B cell (primary cell): ENCODE data around the gene RANBP3. TPM values are rescaled to one million over a fixed set of nuclear protein-coding genes. Genes with fewer than 3 reads are reported as not detected.

Source experiments
- ATAC-seq: fragments of 200-7000 bp; cut with Tn5 transposase; one replicate; pipeline ENCODE4 v1.10.0; 2021; ENCODE audit warnings: low read depth, mild to moderate bottlenecking, moderate number of reproducible peaks, moderate library complexity
- CTCF ChIA-PET: fragments of 350-600 bp; sonication (Branson Sonifier 250); formaldehyde crosslinking; loops from one replicate; lab custom pipeline; 2021; ENCODE audit warnings: antibody characterized with exemption, inconsistent platforms; lab: Charles Lee
- POLR2A ChIA-PET: fragments of 350-600 bp; sonication (Branson Sonifier 250); formaldehyde crosslinking; loops from one replicate; lab custom pipeline; 2021; ENCODE audit warnings: antibody characterized with exemption; lab: Charles Lee
- DNase-seq: peaks from one replicate; pipeline ENCODE4 v3.0.0; 2013
- H2AFZ ChIP-seq: 2 replicates; pipeline ENCODE4 v1.6.1; 2012; ENCODE audit warnings: mild to moderate bottlenecking, low read depth, low read length; ENCODE audit not compliant: insufficient read depth, poor library complexity, severe bottlenecking
- H3K27ac ChIP-seq, 2 donors: 1 replicate in 1 of 2; 2 replicates in 1 of 2; pipeline ENCODE4 v1.5.1; 2012 to 2013; ENCODE audit warnings: low read length in 2 of 2, mild to moderate bottlenecking in 2 of 2, moderate library complexity in 1 of 2
- H3K27me3 ChIP-seq, 4 experiments: fragments of 200-600 bp in 1 of 4; sonication (generic) in 1 of 4; replicated peaks in 1 of 4; 1 replicate in 2 of 4; 2 replicates in 2 of 4; pipeline versions ENCODE4 v1.6.1 to v1.7.0; 2013 to 2016; ENCODE audit warnings: low read length in 3 of 4, mild to moderate bottlenecking in 2 of 4, mixed read lengths in 1 of 4, moderate library complexity in 1 of 4; ENCODE audit not compliant: insufficient read depth in 4 of 4, control insufficient read depth in 3 of 4; ENCODE audit errors: control extremely low read depth in 1 of 4
- H3K36me3 ChIP-seq, 2 experiments: replicated peaks in 1 of 2; 1 replicate in 1 of 2; 2 replicates in 1 of 2; pipeline versions ENCODE4 v1.6.1 to v1.7.1; 2013; ENCODE audit warnings: low read length in 1 of 2; ENCODE audit not compliant: insufficient read depth in 2 of 2, control insufficient read depth in 1 of 2; ENCODE audit errors: control extremely low read depth in 1 of 2, extremely low read depth in 1 of 2
- H3K4me1 ChIP-seq, 2 donors: fragments of 200-600 bp in 1 of 2; sonication (generic) in 1 of 2; 1 replicate in 1 of 2; 2 replicates in 1 of 2; pipeline versions ENCODE4 v1.5.1 to v1.6.1; 2013 to 2017; ENCODE audit warnings: low read length in 2 of 2; ENCODE audit not compliant: control insufficient read depth in 2 of 2, insufficient read depth in 2 of 2
- H3K4me2 ChIP-seq: replicated peaks from 2 replicates; pipeline ENCODE3; 2012; ENCODE audit warnings: mild to moderate bottlenecking, low read depth, low read length; ENCODE audit not compliant: poor library complexity, severe bottlenecking
- H3K4me3 ChIP-seq, 5 experiments: fragments of 200-600 bp in 1 of 5; sonication (generic) in 1 of 5; 1 replicate in 3 of 5; 2 replicates in 2 of 5; pipeline versions ENCODE4 v1.5.1 to v1.7.0; 2011 to 2016; ENCODE audit warnings: low read length in 4 of 5, mild to moderate bottlenecking in 4 of 5, low read depth in 2 of 5, control low read depth in 1 of 5, moderate library complexity in 1 of 5; ENCODE audit not compliant: insufficient read depth in 1 of 5; ENCODE audit errors: control extremely low read depth in 1 of 5, extremely low read depth in 1 of 5
- H3K79me2 ChIP-seq: fragments of 200-600 bp; sonication (generic); one replicate; pipeline ENCODE4 v1.6.0; 2016; ENCODE audit warnings: low read length; ENCODE audit not compliant: control insufficient read depth, insufficient read depth
- H3K9ac ChIP-seq: fragments of 200-600 bp; sonication (generic); 2 replicates; pipeline ENCODE4 v1.6.1; 2017; ENCODE audit warnings: mild to moderate bottlenecking, low read length, moderate library complexity
- H3K9me3 ChIP-seq, 3 donors: one replicate each; pipeline versions ENCODE4 v1.6.1 to v1.7.1; 2013; ENCODE audit warnings: low read length in 2 of 3; ENCODE audit not compliant: control insufficient read depth in 2 of 3, insufficient read depth in 1 of 3; ENCODE audit errors: control extremely low read depth in 1 of 3
- H4K20me1 ChIP-seq: 2 replicates; pipeline ENCODE4 v1.6.0; 2012; ENCODE audit warnings: mild to moderate bottlenecking, low read length; ENCODE audit not compliant: insufficient read depth, control insufficient read depth, poor library complexity, severe bottlenecking
- H3K27ac Mint-ChIP-seq: one replicate; pipeline ENCODE4 v1.8.0; 2021; ENCODE audit warnings: mixed read lengths
- H3K27me3 Mint-ChIP-seq: one replicate; pipeline ENCODE4 v1.8.0; 2021; ENCODE audit warnings: mixed read lengths
- H3K4me1 Mint-ChIP-seq: one replicate; pipeline ENCODE4 v1.8.0; 2021; ENCODE audit warnings: mixed read lengths
- H3K4me3 Mint-ChIP-seq: one replicate; pipeline ENCODE4 v1.8.0; 2021; ENCODE audit warnings: mixed read lengths
- H3K9me3 Mint-ChIP-seq: one replicate; pipeline ENCODE4 v1.8.0; 2022; ENCODE audit warnings: mixed read lengths; ENCODE audit not compliant: insufficient read depth
- EZH2 ChIP-seq: IDR thresholded peaks from 2 replicates; pipeline ENCODE4 v1.6.1; 2012; ENCODE audit warnings: borderline replicate concordance, low read depth, mild to moderate bottlenecking, moderate library complexity, low read length; ENCODE audit not compliant: insufficient read depth, poor library complexity, severe bottlenecking
- WGBS: methylation state at CpG from one replicate; pipeline ENCODE4 v1.1.5; 2013; ENCODE audit warnings: missing lambda C conversion rate; ENCODE audit not compliant: insufficient coverage; 5-methylcytosine and 5-hydroxymethylcytosine counted together
- intact Hi-C: fragments of 100-400 bp; cut with micrococcal nuclease; formaldehyde crosslinking; loops from one replicate; pipeline ENCODE4 v1.10.0; 2022
- polyA plus RNA-seq: library from polyadenylated mRNA; depleted of rRNA; stranded (reverse); fragments of >200 nt; gene quantifications from 2 replicates; pipeline ENCODE4 v1.2.3, GENCODE V29; 2012
- total RNA-seq, 2 donors: library from RNA; stranded (reverse); fragments of 120-200 nt in 1 of 2; gene quantifications; 1 replicate in 1 of 2; 2 replicates in 1 of 2; pipeline versions ENCODE4 v1.2.3 to v1.2.4, GENCODE V29; 2013 to 2022
- TF ChIP-seq, protein P1 (sequence below): fragments of 200-600 bp; IDR thresholded peaks from one replicate; pipeline ENCODE4 v1.8.0; 2022; ENCODE audit warnings: antibody characterized with exemption, mild to moderate bottlenecking

The RANBP3 gene
- total and polyA plus RNA-seq, 2 donors (not counting 1 experiment from before 2014, with no cell fraction given): 86.7 to 91.7 TPM

DNA sequence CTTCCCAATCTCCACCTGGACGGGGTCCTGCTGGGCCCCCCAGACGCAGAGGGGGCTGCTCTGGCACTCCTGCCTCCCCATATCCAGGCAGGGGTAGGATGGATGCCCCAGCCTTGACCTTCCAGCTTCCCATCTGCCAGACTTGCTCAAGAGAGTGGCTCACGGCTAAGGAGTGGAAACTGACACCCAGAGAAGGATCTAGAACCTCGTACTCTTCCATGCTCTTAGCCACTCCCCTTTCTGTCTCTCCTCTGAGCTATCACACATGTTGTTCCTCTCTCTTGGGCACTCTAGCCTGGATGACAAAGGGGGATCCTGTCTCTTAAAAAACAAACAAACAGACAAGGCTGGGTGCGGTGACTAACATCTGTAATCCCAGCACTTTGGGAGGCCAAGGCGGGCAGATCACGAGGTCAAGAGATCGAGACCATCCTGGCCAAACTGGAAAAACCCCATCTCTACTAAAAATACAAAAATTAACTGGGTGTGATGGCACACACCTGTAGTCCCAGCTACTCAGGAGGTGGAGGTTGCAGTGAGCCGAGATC is 95.4 kb downstream of the RANBP3 start:
- peaks cover 0 to 18% (median 0%) of the 10 kb centered on the region in 4 experiments for H3K27me3 ChIP-seq
- H3K4me3 ChIP-seq: no peak overlapping the region
- CTCF ChIA-PET: no interaction called here
- 33% methylated on average over 5 of the region's 9 CpGs for whole genome bisulfite sequencing
- DNase-seq: no peak
- POLR2A ChIA-PET: no interaction called here
- no peak overlapping the region for H2AFZ ChIP-seq
- H3K27me3 Mint-ChIP-seq: peaks cover 15% of the 10 kb centered on the region
- ATAC-seq: no peak
- H4K20me1 ChIP-seq: no peaks in the 10 kb centered on the region
- H3K4me2 ChIP-seq: no peak overlapping the region
- H3K4me3 Mint-ChIP-seq: no peak overlapping the region
- H3K9ac ChIP-seq: no peak overlapping the region
- H3K4me1 Mint-ChIP-seq: peaks cover 2% of the 10 kb centered on the region
- no peak overlapping the region for H3K27ac Mint-ChIP-seq
- H3K9me3 ChIP-seq: peaks cover 0 to 5% (median 0%) of the 10 kb centered on the region in 3 donors
- TF ChIP-seq EZH2: no peak
- TF ChIP-seq, protein P1, sequence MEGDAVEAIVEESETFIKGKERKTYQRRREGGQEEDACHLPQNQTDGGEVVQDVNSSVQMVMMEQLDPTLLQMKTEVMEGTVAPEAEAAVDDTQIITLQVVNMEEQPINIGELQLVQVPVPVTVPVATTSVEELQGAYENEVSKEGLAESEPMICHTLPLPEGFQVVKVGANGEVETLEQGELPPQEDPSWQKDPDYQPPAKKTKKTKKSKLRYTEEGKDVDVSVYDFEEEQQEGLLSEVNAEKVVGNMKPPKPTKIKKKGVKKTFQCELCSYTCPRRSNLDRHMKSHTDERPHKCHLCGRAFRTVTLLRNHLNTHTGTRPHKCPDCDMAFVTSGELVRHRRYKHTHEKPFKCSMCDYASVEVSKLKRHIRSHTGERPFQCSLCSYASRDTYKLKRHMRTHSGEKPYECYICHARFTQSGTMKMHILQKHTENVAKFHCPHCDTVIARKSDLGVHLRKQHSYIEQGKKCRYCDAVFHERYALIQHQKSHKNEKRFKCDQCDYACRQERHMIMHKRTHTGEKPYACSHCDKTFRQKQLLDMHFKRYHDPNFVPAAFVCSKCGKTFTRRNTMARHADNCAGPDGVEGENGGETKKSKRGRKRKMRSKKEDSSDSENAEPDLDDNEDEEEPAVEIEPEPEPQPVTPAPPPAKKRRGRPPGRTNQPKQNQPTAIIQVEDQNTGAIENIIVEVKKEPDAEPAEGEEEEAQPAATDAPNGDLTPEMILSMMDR: no peak
- intact Hi-C loops: no loop called here
- H3K27ac ChIP-seq: no peak overlapping the region
- no peaks in the 10 kb centered on the region for H3K79me2 ChIP-seq
- H3K9me3 Mint-ChIP-seq: no peaks in the 10 kb centered on the region
- no peaks in the 10 kb centered on the region for H3K36me3 ChIP-seq
- H3K4me1 ChIP-seq: no peaks in the 10 kb centered on the region

DNA sequence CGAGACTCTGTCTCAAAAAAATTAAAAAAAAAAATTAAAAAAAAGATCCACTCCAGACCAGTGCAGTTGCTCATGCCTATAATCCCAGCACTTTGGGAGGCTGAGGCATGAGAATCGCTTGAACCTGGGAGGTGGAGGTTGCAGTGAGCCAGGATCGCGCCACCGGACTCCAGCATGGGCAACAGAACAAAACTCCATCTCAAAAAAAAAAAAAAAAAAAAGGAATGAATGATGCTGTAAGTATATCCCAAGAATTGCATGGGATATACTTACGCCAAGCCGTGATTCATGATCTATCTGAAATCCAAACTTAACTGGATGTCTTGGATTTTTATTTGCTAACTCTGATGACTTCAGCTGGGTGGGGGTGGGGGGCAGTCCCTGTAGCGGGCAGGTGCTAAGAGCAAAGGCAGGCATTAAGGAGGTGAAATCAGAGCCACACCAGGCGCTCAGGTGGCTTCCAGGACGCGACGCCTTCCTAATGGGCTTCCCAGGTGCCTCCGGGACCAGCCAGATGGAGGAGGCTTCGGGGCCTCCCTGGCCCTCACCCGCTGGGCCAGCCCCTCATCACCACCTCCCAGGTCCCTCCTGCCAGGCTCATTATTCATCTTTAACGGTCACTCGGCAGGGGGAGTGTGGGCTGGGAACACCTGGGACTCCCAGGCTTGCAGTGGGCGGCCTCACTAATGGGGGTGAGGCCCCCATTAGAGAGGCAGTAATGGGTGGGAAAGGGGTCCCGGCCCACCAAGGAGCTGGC is 96.2 kb downstream of the RANBP3 start:
- ChIA-PET POLR2A (no interaction called here), CTCF (no interaction called here)
- Histone ChIP-seq H3K79me2 (no peaks in the 10 kb centered on the region), H2AFZ (no peak overlapping the region), H3K4me2 (no peak overlapping the region), H3K27me3 (peaks cover 0 to 17% (median 1%) of the 10 kb centered on the region in 4 experiments), H4K20me1 (no peaks in the 10 kb centered on the region), H3K36me3 (no peaks in the 10 kb centered on the region), H3K4me3 (no peak overlapping the region), H3K27ac (no peak overlapping the region), H3K9me3 (peaks cover 0 to 5% (median 0%) of the 10 kb centered on the region in 3 donors), H3K4me1 (no peaks in the 10 kb centered on the region), H3K9ac (no peak overlapping the region)
- peaks cover 19% of the 10 kb centered on the region for H3K27me3 Mint-ChIP-seq
- TF ChIP-seq, protein P1: no peak
- TF ChIP-seq EZH2: no peak
- peaks cover 2% of the 10 kb centered on the region for H3K4me1 Mint-ChIP-seq
- H3K9me3 Mint-ChIP-seq: no peaks in the 10 kb centered on the region
- intact Hi-C loops: no loop called here
- H3K4me3 Mint-ChIP-seq: no peak overlapping the region
- DNase-seq (no peak), ATAC-seq (no peak)
- no peak overlapping the region for H3K27ac Mint-ChIP-seq
- 75% methylated on average over 4 of the region's 19 CpGs for WGBS
